Keratinocyte (primary cell): Measurements from ENCODE around the gene ATF3.
"Not testable (repeated sequence)": the region's sequence is repeated elsewhere in the genome, so short reads cannot be mapped to it uniquely, and the experiment has no call there.

ENCODE experiments used
- EZH2 ChIP-seq: IDR thresholded peaks from one replicate; pipeline ENCODE4 v1.6.1; 2012; ENCODE audit warnings: inconsistent platforms, mild to moderate bottlenecking, low read length, moderate library complexity
- TF ChIP-seq, protein P1 (sequence below), 3 experiments: IDR thresholded peaks in 1 of 3; conservative IDR thresholded peaks in 1 of 3; optimal IDR thresholded peaks in 1 of 3; 2 replicates in 2 of 3; 3 replicates in 1 of 3; pipeline versions ENCODE3 to v1.5.1; 2011; ENCODE audit warnings: low read length in 3 of 3, mild to moderate bottlenecking in 3 of 3, moderate library complexity in 2 of 3, control low read depth in 1 of 3, inconsistent platforms in 1 of 3; ENCODE audit not compliant: insufficient read depth in 2 of 3; ENCODE audit errors: extremely low read depth in 1 of 3

DNA sequence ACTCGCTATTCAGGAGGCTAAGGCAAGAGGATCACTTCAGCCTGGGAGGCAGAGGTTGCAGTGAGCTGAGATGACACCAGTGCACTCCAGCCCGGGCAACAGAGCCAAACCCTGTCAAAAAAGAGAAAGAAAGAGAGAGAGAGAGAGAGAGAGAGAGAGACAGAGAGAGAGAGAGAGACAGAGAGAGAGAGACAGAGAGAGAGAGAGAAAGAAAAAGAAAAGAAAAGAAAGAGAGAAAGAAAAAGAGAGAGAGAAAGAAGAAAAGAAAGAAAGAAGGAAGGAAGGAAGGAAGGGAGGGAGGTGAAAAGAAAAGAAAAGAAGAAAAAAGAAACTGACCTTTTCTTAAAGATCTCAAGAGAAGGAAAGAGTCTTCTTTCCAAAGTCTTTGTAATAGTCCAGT lies 31.0 kb downstream of the ATF3 start:
- TF ChIP-seq, protein P1, sequence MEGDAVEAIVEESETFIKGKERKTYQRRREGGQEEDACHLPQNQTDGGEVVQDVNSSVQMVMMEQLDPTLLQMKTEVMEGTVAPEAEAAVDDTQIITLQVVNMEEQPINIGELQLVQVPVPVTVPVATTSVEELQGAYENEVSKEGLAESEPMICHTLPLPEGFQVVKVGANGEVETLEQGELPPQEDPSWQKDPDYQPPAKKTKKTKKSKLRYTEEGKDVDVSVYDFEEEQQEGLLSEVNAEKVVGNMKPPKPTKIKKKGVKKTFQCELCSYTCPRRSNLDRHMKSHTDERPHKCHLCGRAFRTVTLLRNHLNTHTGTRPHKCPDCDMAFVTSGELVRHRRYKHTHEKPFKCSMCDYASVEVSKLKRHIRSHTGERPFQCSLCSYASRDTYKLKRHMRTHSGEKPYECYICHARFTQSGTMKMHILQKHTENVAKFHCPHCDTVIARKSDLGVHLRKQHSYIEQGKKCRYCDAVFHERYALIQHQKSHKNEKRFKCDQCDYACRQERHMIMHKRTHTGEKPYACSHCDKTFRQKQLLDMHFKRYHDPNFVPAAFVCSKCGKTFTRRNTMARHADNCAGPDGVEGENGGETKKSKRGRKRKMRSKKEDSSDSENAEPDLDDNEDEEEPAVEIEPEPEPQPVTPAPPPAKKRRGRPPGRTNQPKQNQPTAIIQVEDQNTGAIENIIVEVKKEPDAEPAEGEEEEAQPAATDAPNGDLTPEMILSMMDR (optimal IDR thresholded peaks at IDR 0.05 in 1 of 3, IDR thresholded peaks at IDR 0.05 in 1 of 3, conservative IDR thresholded peaks at IDR 0.05 in 1 of 3; ENCODE audit: extremely low read depth in 1 of 3, insufficient read depth in 2 of 3, low read length in 3 of 3) = not testable (repeated sequence)
- TF ChIP-seq EZH2 = not testable (repeated sequence)
